ENCODE data around the gene BNIP5.
"Not testable (repeated sequence)": the region's sequence is repeated elsewhere in the genome, so short reads cannot be mapped to it uniquely, and the experiment has no call there.

BNIP5 gene

DNA sequence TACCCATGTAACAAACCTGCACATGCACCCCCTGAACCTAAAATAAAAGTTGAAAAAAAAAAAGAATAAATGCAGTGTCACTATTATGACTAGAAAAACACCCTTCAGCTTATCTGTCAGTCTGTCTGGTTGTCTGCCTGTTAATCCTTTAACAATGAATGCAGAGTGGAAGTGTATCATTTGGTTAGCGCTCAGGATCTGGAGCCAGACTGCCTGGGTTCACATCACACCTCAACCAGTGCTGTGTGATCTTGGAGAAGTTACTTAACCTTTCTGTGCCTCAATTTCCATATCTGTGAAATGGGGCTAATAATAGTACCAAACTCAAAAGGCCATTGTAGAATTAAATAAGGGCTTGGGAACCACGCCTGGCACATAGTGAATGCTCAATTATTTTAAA lies 34.0 kb upstream of the BNIP5 start:
- TF ChIP-seq, protein P1, sequence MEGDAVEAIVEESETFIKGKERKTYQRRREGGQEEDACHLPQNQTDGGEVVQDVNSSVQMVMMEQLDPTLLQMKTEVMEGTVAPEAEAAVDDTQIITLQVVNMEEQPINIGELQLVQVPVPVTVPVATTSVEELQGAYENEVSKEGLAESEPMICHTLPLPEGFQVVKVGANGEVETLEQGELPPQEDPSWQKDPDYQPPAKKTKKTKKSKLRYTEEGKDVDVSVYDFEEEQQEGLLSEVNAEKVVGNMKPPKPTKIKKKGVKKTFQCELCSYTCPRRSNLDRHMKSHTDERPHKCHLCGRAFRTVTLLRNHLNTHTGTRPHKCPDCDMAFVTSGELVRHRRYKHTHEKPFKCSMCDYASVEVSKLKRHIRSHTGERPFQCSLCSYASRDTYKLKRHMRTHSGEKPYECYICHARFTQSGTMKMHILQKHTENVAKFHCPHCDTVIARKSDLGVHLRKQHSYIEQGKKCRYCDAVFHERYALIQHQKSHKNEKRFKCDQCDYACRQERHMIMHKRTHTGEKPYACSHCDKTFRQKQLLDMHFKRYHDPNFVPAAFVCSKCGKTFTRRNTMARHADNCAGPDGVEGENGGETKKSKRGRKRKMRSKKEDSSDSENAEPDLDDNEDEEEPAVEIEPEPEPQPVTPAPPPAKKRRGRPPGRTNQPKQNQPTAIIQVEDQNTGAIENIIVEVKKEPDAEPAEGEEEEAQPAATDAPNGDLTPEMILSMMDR (IDR thresholded peaks at IDR 0.05; ENCODE audit: control extremely low read depth, extremely low read depth, low read depth, missing control alignments): no peak
- no peak for DNase-seq (ENCODE audit: extremely low spot score)
- ChIA-PET POLR2A (no interaction called here), CTCF (no interaction called here)

DNA sequence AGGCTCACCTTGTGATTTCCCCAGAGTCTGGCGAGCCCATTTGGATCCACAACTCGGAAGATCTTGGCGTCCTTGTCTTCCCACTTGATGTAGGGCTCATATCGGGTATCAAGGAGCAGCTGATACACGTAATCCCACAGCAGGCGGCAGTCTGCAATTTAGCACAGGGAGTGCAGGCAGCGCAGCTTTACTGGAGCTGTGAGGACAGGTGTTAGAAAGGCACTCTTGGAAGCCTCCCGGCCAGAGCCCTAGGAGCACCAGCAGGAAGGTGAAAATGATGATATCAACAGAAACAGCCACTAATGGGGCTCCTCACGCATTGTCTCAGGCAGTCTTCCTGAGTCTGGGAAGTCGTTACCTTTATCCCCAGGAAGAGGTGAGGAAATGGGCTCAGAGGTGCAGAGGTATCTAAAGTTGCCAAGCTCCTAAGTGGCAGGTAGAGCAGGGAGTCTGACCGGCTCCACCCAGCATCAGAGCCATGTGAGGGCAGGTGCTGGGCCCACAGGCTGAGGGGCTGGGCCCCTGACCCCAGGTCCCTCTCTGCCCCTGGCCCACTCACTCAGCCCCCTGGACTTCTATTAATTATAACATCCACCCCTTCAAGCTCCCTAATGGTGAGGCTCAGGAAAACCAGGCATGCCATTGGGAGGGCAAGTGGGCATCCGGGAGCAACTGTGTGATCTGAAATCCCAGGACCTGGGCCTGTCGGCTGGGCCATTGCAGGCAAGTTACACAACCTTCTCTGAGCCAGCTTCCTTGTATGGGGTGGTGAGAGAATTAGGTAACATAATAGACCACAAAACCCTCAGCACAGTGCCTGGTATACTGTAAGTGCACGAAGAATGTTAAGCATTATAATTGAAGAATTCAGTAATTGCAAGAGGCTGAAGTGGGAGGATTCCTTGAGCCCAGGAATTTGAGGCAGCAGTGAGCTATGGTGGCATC lies 32.5 kb upstream of the BNIP5 start:
- POLR2A ChIA-PET: no interaction called here
- CTCF ChIA-PET: interaction anchor here (1.0 to 2.1 kb wide), 5 partner anchors 9 to 67 kb away, joined by 3 to 6 read pairs (median 4); no protein-coding TSS in a partner anchor
- TF ChIP-seq, protein P1 (IDR thresholded peaks at IDR 0.05; ENCODE audit: control extremely low read depth, extremely low read depth, low read depth, missing control alignments): no peak
- DNase-seq (ENCODE audit: extremely low spot score): no peak

DNA sequence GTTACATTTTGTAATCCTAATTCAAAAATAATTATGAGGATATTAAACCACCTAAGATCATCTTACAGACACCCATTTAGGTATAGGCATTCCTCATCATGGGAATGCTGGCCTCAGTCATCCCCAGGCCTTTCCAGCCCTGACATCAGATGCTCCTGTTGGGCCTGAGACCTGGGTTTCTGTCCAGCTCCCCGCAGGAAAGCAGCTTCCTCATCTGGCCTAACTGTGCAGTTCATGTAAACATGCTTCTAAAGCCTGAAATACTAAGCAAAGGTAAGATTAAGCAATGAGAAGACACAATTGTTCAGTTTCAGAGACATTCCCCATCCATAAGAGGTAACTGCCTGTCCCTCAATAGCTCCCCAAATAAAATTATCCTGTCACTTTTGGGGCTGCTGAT lies 31.7 kb upstream of the BNIP5 start:
- DNase-seq (ENCODE audit: extremely low spot score): no peak
- TF ChIP-seq, protein P1 (IDR thresholded peaks at IDR 0.05; ENCODE audit: control extremely low read depth, extremely low read depth, low read depth, missing control alignments): no peak
- CTCF ChIA-PET: interaction anchor here (1.0 to 2.1 kb wide), 5 partner anchors 8 to 66 kb away, joined by 3 to 6 read pairs (median 4); no protein-coding TSS in a partner anchor
- POLR2A ChIA-PET: no interaction called here

DNA sequence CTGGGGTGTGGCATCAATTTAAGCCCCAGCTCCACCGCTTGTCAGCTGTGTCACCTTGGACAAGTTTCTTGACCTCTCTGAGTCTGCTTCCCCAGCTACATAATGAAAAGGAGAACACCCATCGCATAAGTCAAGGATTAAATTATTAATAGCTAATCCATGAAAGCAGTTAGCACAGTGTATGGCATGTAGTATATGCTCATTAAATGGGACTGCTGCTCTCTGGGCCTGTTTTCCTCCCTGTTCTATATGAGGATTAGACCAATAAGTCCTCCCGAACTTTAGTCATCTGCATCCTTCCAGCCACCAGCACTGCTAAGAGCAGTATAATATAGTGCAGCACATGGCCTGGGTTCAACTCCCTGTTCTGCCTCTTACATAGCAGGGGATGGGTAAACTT lies 31.1 kb upstream of the BNIP5 start:
- ChIA-PET POLR2A (no interaction called here), CTCF (interaction anchor here (0.6 to 2.1 kb wide), 3 partner anchors 15 to 27 kb away, joined by 4 to 6 read pairs (median 4); no protein-coding TSS in a partner anchor)
- no peak for DNase-seq (ENCODE audit: extremely low spot score)
- TF ChIP-seq, protein P1 (IDR thresholded peaks at IDR 0.05; ENCODE audit: control extremely low read depth, extremely low read depth, low read depth, missing control alignments): no peak

DNA sequence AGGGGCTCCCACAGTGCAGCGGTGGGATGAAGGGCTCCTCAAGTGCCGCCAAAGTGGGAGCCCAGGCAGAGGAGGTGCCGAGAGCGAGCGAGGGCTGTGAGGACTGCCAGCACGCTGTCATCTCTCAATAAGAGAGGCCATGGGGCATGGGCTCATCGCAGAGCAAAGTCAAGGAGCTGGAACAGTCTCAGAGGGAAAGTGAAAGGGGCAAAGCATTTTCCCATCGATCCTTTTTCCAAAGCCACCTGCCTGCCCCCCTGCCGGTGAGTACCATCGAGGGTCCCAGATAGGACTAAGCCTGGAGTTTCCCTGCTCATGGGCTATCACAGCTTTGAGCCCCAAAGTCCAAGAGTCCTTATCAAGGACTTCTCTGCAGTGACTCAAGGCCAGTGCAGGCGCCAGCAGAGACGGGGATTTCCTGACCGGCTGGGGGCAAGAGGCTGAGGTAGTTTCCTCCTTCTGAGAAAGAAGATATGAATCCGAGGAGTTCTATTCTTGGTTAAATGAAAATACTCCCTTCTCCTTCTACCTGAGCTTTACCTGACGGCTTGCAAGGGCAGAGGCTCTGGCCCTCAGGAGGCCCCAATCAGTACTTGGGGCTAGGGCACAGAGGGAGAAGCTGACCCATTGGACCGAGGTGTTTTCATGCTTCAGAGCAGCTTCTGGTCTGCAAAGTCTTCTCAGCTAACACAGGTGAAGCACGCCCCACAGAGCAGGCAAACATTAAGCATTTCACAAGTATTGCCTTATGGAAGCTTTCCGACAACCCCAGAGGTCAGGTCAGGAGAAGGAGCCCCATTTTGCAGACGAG lies 28.2 kb upstream of the BNIP5 start:
- DNase-seq (ENCODE audit: extremely low spot score): peak; percentile 79
- POLR2A ChIA-PET: no interaction called here
- CTCF ChIA-PET: interaction anchor here (0.7 to 17.3 kb wide), 6 partner anchors 9 to 394 kb away, joined by 3 to 323 read pairs (median 6); partner anchors contain the start of gene BNIP5
- TF ChIP-seq, protein P1 (IDR thresholded peaks at IDR 0.05; ENCODE audit: control extremely low read depth, extremely low read depth, low read depth, missing control alignments): no peak

DNA sequence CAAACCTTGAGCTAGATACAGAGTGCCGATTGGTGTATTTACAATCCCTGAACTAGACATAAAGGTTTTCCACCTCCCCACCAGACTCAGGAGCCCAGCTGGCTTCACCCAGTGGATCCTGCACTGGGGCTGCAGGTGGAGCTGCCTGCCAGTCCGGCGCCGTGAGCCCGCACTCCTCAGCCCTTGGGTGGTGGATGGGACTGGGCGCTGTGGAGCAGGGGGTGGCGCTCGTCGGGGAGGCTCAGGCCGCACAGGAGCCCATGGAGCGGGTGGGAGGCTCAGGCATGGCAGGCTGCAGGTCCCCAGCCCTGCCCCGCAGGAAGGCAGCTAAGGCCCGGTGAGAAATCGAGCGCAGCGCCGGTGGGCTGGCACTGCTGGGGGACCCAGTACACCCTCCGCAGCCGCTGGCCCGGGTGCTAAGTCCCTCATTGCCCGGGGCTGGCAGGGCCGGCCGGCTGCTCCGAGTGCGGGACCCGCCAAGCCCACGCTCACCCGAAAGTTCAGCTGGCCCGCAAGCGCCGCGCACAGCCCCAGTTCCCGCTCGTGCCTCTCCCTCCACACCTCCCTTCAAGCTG lies 27.5 kb upstream of the BNIP5 start:
- DNase-seq (ENCODE audit: extremely low spot score); POLR2A ChIA-PET: not testable (repeated sequence)
- CTCF ChIA-PET: interaction anchor here (0.9 to 17.3 kb wide), 4 partner anchors 10 to 395 kb away, joined by 4 to 323 read pairs (median 118); partner anchors contain the start of gene BNIP5

DNA sequence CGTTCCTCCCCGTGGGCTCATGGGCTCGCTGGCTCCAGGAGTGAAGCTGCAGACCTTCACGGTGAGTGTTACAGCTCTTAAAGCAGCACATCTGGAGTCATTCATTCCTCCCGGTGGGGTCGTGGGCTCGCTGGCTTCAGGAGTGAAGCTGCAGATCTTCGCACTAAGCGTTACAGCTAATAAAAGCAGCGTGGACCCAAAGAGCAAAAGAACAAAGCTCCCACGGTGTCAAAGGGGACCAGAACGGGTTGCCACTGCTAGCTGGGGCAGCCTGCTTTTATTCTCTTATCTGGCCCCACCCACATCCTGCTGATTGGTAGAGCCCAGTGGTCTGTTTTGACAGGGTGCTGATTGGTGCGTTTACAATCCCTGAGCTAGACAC lies 26.7 kb upstream of the BNIP5 start:
- POLR2A ChIA-PET; DNase-seq (ENCODE audit: extremely low spot score): not testable (repeated sequence)
- CTCF ChIA-PET: interaction anchor here (2.5 to 17.3 kb wide), 4 partner anchors 11 to 269 kb away, joined by 6 to 323 read pairs (median 118); partner anchors contain the start of gene BNIP5
